GM23248 (cell line): ENCODE results near the gene RPS15. TPM values are rescaled to one million over a fixed set of nuclear protein-coding genes. Genes with fewer than 3 reads are reported as not detected.

ENCODE experiments used
- DNase-seq: peaks from one replicate; pipeline ENCODE4 v3.0.0-alpha.2; 2015
- H2AFZ ChIP-seq: fragments of 200-600 bp; sonication (generic); 2 replicates; pipeline ENCODE4 v1.6.1; 2016; ENCODE audit warnings: antibody characterized with exemption
- H3F3A ChIP-seq: fragments of 200-600 bp; sonication (generic); 2 replicates; pipeline ENCODE4 v1.6.1; 2016; ENCODE audit warnings: mild to moderate bottlenecking, antibody characterized with exemption, mixed run types; ENCODE audit not compliant: insufficient read depth
- H3K27ac ChIP-seq: fragments of 200-600 bp; sonication (generic); 2 replicates; pipeline ENCODE4 v1.5.1; 2016; ENCODE audit warnings: mild to moderate bottlenecking
- H3K27me3 ChIP-seq: fragments of 200-600 bp; sonication (generic); replicated peaks from 2 replicates; pipeline ENCODE4 v1.6.1; 2016; ENCODE audit warnings: mild to moderate bottlenecking; ENCODE audit not compliant: insufficient read depth
- H3K36me3 ChIP-seq: fragments of 200-600 bp; sonication (generic); 2 replicates; pipeline ENCODE4 v1.6.1; 2016; ENCODE audit warnings: low read depth, mild to moderate bottlenecking
- H3K4me1 ChIP-seq: fragments of 200-600 bp; sonication (generic); 2 replicates; pipeline ENCODE4 v1.6.1; 2016; ENCODE audit warnings: mild to moderate bottlenecking; ENCODE audit not compliant: insufficient read depth
- H3K4me2 ChIP-seq: fragments of 200-600 bp; sonication (generic); one replicate; pipeline ENCODE4 v1.6.1; 2016; ENCODE audit warnings: mild to moderate bottlenecking; ENCODE audit not compliant: unreplicated experiment
- H3K4me3 ChIP-seq: fragments of 200-600 bp; sonication (generic); 2 replicates; pipeline ENCODE4 v1.5.1; 2016; ENCODE audit warnings: mild to moderate bottlenecking
- H3K79me2 ChIP-seq: fragments of 200-600 bp; sonication (generic); 2 replicates; pipeline ENCODE4 v1.6.1; 2016; ENCODE audit warnings: mild to moderate bottlenecking; ENCODE audit not compliant: insufficient read depth
- H3K9ac ChIP-seq: fragments of 200-600 bp; sonication (generic); 2 replicates; pipeline ENCODE4 v1.6.1; 2016; ENCODE audit warnings: mild to moderate bottlenecking
- H3K9me2 ChIP-seq: fragments of 200-600 bp; sonication (generic); 2 replicates; pipeline ENCODE4 v1.6.1; 2016; ENCODE audit warnings: mixed run types, mild to moderate bottlenecking, moderate library complexity; ENCODE audit not compliant: insufficient read depth
- H3K9me3 ChIP-seq: fragments of 200-600 bp; sonication (generic); one replicate; pipeline ENCODE4 v1.6.1; 2017; ENCODE audit warnings: low read depth
- H4K20me1 ChIP-seq: fragments of 200-600 bp; sonication (generic); 2 replicates; pipeline ENCODE4 v1.6.0; 2016; ENCODE audit not compliant: insufficient read depth
- EZH2 ChIP-seq: fragments of 200-600 bp; sonication (generic); IDR thresholded peaks from 2 replicates; pipeline ENCODE4 v1.6.1; 2018; ENCODE audit warnings: antibody characterized with exemption, mild to moderate bottlenecking; ENCODE audit not compliant: insufficient read depth, poor library complexity, severe bottlenecking
- EZH2phosphoT487 ChIP-seq: fragments of 200-600 bp; sonication (generic); IDR thresholded peaks from 2 replicates; pipeline ENCODE4 v1.6.1; 2018; ENCODE audit warnings: antibody characterized with exemption, moderate library complexity, mild to moderate bottlenecking, low read depth; ENCODE audit not compliant: insufficient read depth
- WGBS, 2 experiments: methylation state at CpG; one replicate each; pipeline ENCODE4 v1.1.6; 2015 to 2017; ENCODE audit warnings: low lambda C conversion rate in 2 of 2, low coverage in 1 of 2; ENCODE audit errors: missing lambda C conversion rate in 2 of 2; 5-methylcytosine and 5-hydroxymethylcytosine counted together
- in situ Hi-C: fragments of 300-500 bp; cut with MboI; formaldehyde crosslinking; loops from 2 replicates; pipeline ENCODE4 v1.15.0; 2020
- polyA plus RNA-seq: library from polyadenylated mRNA; unstranded; fragments of >200 nt; fragmentation: Nextera tagmentation; extraction: Ambion mirVana; gene quantifications from 2 replicates; pipeline ENCODE4 v1.2.1, GENCODE V29; 2016
- total RNA-seq: library from RNA; depleted of rRNA; stranded (reverse); fragments of >200 nt; shearing (Covaris generic); gene quantifications from 2 replicates; pipeline ENCODE4 v1.2.3, GENCODE V29; 2014

The RPS15 gene
- total and polyA plus RNA-seq, 2 experiments from 2014 or later = 921 to 1,289 TPM

- Histone ChIP-seq H4K20me1 (peaks cover 4% of the 10 kb centered on the region; the same call in 1 of the 2 replicates), H3K9me3 (no peaks in the 10 kb centered on the region), H3K4me2 (no peak overlapping the region), H3K4me1 (no peaks in the 10 kb centered on the region), H3K9me2 (no peaks in the 10 kb centered on the region), H3K27ac (no peak overlapping the region), H2AFZ (no peak overlapping the region), H3F3A (peaks cover 2% of the 10 kb centered on the region; the same call in 1 of the 2 replicates), H3K9ac (no peak overlapping the region), H3K79me2 (peaks cover 98% of the 10 kb centered on the region), H3K27me3 (no peaks in the 10 kb centered on the region), H3K36me3 (peaks cover 14% of the 10 kb centered on the region; the same call in 1 of the 2 replicates), H3K4me3 (no peak overlapping the region)
- TF ChIP-seq EZH2 (no peak), EZH2phosphoT487 (no peak)
- 86 to 89% methylated on average over 19 to 21 of the region's 22 CpGs for WGBS, 2 experiments
- in situ Hi-C loops = no loop called here
- no peak for DNase-seq
Observed at GRCh38 chr19:1421958-1422305, 16.3 kb upstream of the RPS15 start.

GRCh38 chr19:1422360-1422759 is 15.8 kb upstream of the RPS15 start:
- Histone ChIP-seq H3K36me3 (peaks cover 14% of the 10 kb centered on the region; the same call in 1 of the 2 replicates), H4K20me1 (peaks cover 3% of the 10 kb centered on the region; the same call in 1 of the 2 replicates), H3K4me1 (no peaks in the 10 kb centered on the region), H3K4me2 (no peak overlapping the region), H3K27ac (no peak overlapping the region), H2AFZ (no peak overlapping the region), H3K4me3 (no peak overlapping the region), H3K9ac (no peak overlapping the region), H3K9me3 (no peaks in the 10 kb centered on the region), H3K27me3 (no peaks in the 10 kb centered on the region), H3F3A (no peaks in the 10 kb centered on the region), H3K79me2 (peaks cover 97% of the 10 kb centered on the region), H3K9me2 (no peaks in the 10 kb centered on the region)
- TF ChIP-seq EZH2phosphoT487 (no peak), EZH2 (no peak)
- no peak for DNase-seq
- 83 to 85% methylated on average over 13 to 16 of the region's 16 CpGs for WGBS, 2 experiments
- in situ Hi-C loops = no loop called here

- no peaks in the 10 kb centered on the region for H3K27me3 ChIP-seq
Observed at GRCh38 chr19:1422943-1423342, 15.3 kb upstream of the RPS15 start.

GRCh38 chr19:1423436-1424191 is 14.6 kb upstream of the RPS15 start:
- no peak overlapping the region for H2AFZ ChIP-seq
- TF ChIP-seq EZH2phosphoT487 = no peak
- TF ChIP-seq EZH2 = no peak
- no peaks in the 10 kb centered on the region for H3K27me3 ChIP-seq
- H3K4me1 ChIP-seq = no peaks in the 10 kb centered on the region
- H3F3A ChIP-seq = no peaks in the 10 kb centered on the region
- peaks cover 97% of the 10 kb centered on the region for H3K79me2 ChIP-seq
- no peaks in the 10 kb centered on the region for H3K9me2 ChIP-seq
- H3K36me3 ChIP-seq = peaks cover 20% of the 10 kb centered on the region; the same call in 1 of the 2 replicates
- no peak overlapping the region for H3K4me2 ChIP-seq
- in situ Hi-C loops = no loop called here
- no peaks in the 10 kb centered on the region for H4K20me1 ChIP-seq
- 95 to 96% methylated on average over 35 to 40 of the region's 40 CpGs for WGBS, 2 experiments
- no peak for DNase-seq
- no peak overlapping the region for H3K27ac ChIP-seq
- H3K9ac ChIP-seq = no peak overlapping the region
- no peak overlapping the region for H3K4me3 ChIP-seq
- H3K9me3 ChIP-seq = no peaks in the 10 kb centered on the region

More at GRCh38 chr19:1422943-1423342, 15.3 kb upstream of the RPS15 start:
- TF ChIP-seq EZH2phosphoT487 = no peak
- no peak for TF ChIP-seq EZH2
- no peak overlapping the region for H3K9ac ChIP-seq
- no peaks in the 10 kb centered on the region for H3F3A ChIP-seq
- H3K27ac ChIP-seq = no peak overlapping the region
- H3K79me2 ChIP-seq = peaks cover 97% of the 10 kb centered on the region
- H3K4me2 ChIP-seq = no peak overlapping the region
- no peaks in the 10 kb centered on the region for H3K9me2 ChIP-seq
- no peak for DNase-seq
- in situ Hi-C loops = no loop called here
- no peaks in the 10 kb centered on the region for H3K9me3 ChIP-seq
- H4K20me1 ChIP-seq = no peaks in the 10 kb centered on the region
- 90 to 93% methylated on average over 24 of the region's 24 CpGs for WGBS, 2 experiments
- no peaks in the 10 kb centered on the region for H3K4me1 ChIP-seq
- H2AFZ ChIP-seq = no peak overlapping the region
- H3K36me3 ChIP-seq = peaks cover 14% of the 10 kb centered on the region; the same call in 1 of the 2 replicates
- no peak overlapping the region for H3K4me3 ChIP-seq
